IMR-90 (cell line): ENCODE results near the gene IFT81. TPM values are rescaled to one million over a fixed set of nuclear protein-coding genes. Genes with fewer than 3 reads are reported as not detected.

Source experiments
- ATAC-seq: fragments of 200-7000 bp; cut with Tn5 transposase; 2 replicates; pipeline ENCODE4 v1.9.1; 2020; ENCODE audit warnings: low read depth, mild to moderate bottlenecking, moderate library complexity
- BruUV-seq: library from RNA; stranded (reverse); fragments of 400-500 nt; replicated peaks from 2 replicates; lab custom pipeline; 2021; lab: Mats Ljungman, UMichigan
- CTCF ChIA-PET: fragments of 300-600 bp; formaldehyde crosslinking; extraction: SDS; loops from one replicate; lab custom pipeline; 2021; ENCODE audit warnings: antibody characterized with exemption; lab: Yijun Ruan, JAX
- POLR2A ChIA-PET: fragments of 300-600 bp; sonication (Branson Sonifier 250); formaldehyde crosslinking; loops from one replicate; lab custom pipeline; 2022; ENCODE audit warnings: antibody characterized with exemption; ENCODE audit not compliant: unreplicated experiment; lab: Charles Lee
- DNase-seq: peaks from one replicate; pipeline ENCODE4 v3.0.0; 2013
- H2AFZ ChIP-seq: replicated peaks from 2 replicates; pipeline ENCODE3; 2013; ENCODE audit warnings: low read length, mild to moderate bottlenecking; ENCODE audit not compliant: poor library complexity
- H2AK5ac ChIP-seq: 2 replicates; pipeline ENCODE4 v1.6.1; 2013; ENCODE audit warnings: low read depth, low read length, inconsistent platforms
- H2AK9ac ChIP-seq: replicated peaks from 2 replicates; pipeline ENCODE3; 2013; ENCODE audit warnings: mild to moderate bottlenecking, low read depth, low read length, moderate library complexity; ENCODE audit not compliant: poor library complexity
- H2BK120ac ChIP-seq: 2 replicates; pipeline ENCODE4 v1.6.1; 2013; ENCODE audit warnings: low read depth, low read length, inconsistent platforms
- H2BK15ac ChIP-seq: 3 replicates; pipeline ENCODE4 v1.6.1; 2013; ENCODE audit warnings: low read depth, low read length, inconsistent platforms
- H2BK20ac ChIP-seq: 2 replicates; pipeline ENCODE4 v1.6.1; 2013; ENCODE audit warnings: low read depth, mild to moderate bottlenecking, inconsistent platforms, low read length, moderate library complexity
- H2BK5ac ChIP-seq: 2 replicates; pipeline ENCODE4 v1.6.1; 2013; ENCODE audit warnings: mild to moderate bottlenecking, low read depth, low read length, inconsistent platforms; ENCODE audit not compliant: poor library complexity, severe bottlenecking
- H3K14ac ChIP-seq: replicated peaks from 2 replicates; pipeline ENCODE4 v1.6.1; 2013; ENCODE audit warnings: low read depth, low read length, inconsistent platforms
- H3K18ac ChIP-seq: 2 replicates; pipeline ENCODE4 v1.6.1; 2013; ENCODE audit warnings: low read depth, low read length, control low read depth
- H3K23ac ChIP-seq: 2 replicates; pipeline ENCODE4 v1.6.1; 2013; ENCODE audit warnings: low read depth, low read length, inconsistent platforms
- H3K27ac ChIP-seq: 2 replicates; pipeline ENCODE4 v1.5.1; 2013; ENCODE audit warnings: mild to moderate bottlenecking, control low read depth, low read length; ENCODE audit not compliant: insufficient read depth
- H3K27me3 ChIP-seq: 2 replicates; pipeline ENCODE4 v1.6.1; 2013; ENCODE audit warnings: low read length; ENCODE audit not compliant: control insufficient read depth, insufficient read depth
- H3K36me3 ChIP-seq: 2 replicates; pipeline ENCODE4 v1.6.1; 2013; ENCODE audit warnings: low read length, mixed read lengths; ENCODE audit not compliant: control insufficient read depth, insufficient read depth
- H3K4ac ChIP-seq: 2 replicates; pipeline ENCODE4 v1.6.1; 2013; ENCODE audit warnings: low read depth, low read length, inconsistent platforms
- H3K4me1 ChIP-seq: 2 replicates; pipeline ENCODE4 v1.6.1; 2013; ENCODE audit warnings: low read length, mixed read lengths; ENCODE audit not compliant: control insufficient read depth, insufficient read depth
- H3K4me2 ChIP-seq: 2 replicates; pipeline ENCODE4 v1.6.1; 2013; ENCODE audit warnings: low read depth, mild to moderate bottlenecking, control low read depth, low read length, moderate library complexity
- H3K4me3 ChIP-seq: 2 replicates; pipeline ENCODE4 v1.5.1; 2013; ENCODE audit warnings: low read depth, mild to moderate bottlenecking, control low read depth, low read length, moderate library complexity; ENCODE audit not compliant: insufficient read depth
- H3K56ac ChIP-seq: 2 replicates; pipeline ENCODE4 v1.6.1; 2013; ENCODE audit warnings: low read length, inconsistent platforms; ENCODE audit not compliant: insufficient read depth; ENCODE audit errors: extremely low read depth
- H3K79me1 ChIP-seq, 2 experiments: 2 replicates each; pipeline ENCODE4 v1.6.1; 2013; ENCODE audit warnings: low read length in 2 of 2, inconsistent platforms in 1 of 2, low read depth in 1 of 2
- H3K9ac ChIP-seq: 2 replicates; pipeline ENCODE4 v1.6.1; 2013; ENCODE audit warnings: low read depth, low read length, control low read depth
- H3K9me1 ChIP-seq: 2 replicates; pipeline ENCODE4 v1.6.1; 2013; ENCODE audit warnings: low read length, inconsistent platforms; ENCODE audit not compliant: insufficient read depth
- H3K9me3 ChIP-seq: 2 replicates; pipeline ENCODE4 v1.6.1; 2013; ENCODE audit warnings: low read length; ENCODE audit not compliant: control insufficient read depth, insufficient read depth
- H4K20me1 ChIP-seq: 2 replicates; pipeline ENCODE4 v1.6.1; 2013; ENCODE audit warnings: low read length, inconsistent platforms; ENCODE audit not compliant: insufficient read depth
- H4K5ac ChIP-seq: 2 replicates; pipeline ENCODE4 v1.6.1; 2013; ENCODE audit warnings: mild to moderate bottlenecking, low read depth, low read length, control low read depth
- H4K8ac ChIP-seq, 2 experiments: 2 replicates each; pipeline ENCODE4 v1.6.1; 2013; ENCODE audit warnings: low read depth in 2 of 2, low read length in 2 of 2, control low read depth in 1 of 2, inconsistent platforms in 1 of 2
- H4K91ac ChIP-seq: 2 replicates; pipeline ENCODE4 v1.6.1; 2013; ENCODE audit warnings: low read depth, low read length, inconsistent platforms; ENCODE audit not compliant: insufficient read depth
- BHLHE40 ChIP-seq: fragments of 150-350 bp; IDR thresholded peaks from 2 replicates; pipeline ENCODE4 v1.6.1; 2016; ENCODE audit warnings: mild to moderate bottlenecking, low read depth, low read length
- CEBPB ChIP-seq: IDR thresholded peaks from 2 replicates; pipeline ENCODE4 v1.6.1; 2012; ENCODE audit warnings: low read depth, low read length, improper control_type of control experiment
- CHD1 ChIP-seq: IDR thresholded peaks from 2 replicates; pipeline ENCODE4 v1.6.1; 2012; ENCODE audit warnings: low read depth, low read length, improper control_type of control experiment
- FOS ChIP-seq: fragments of 150-350 bp; IDR thresholded peaks from 2 replicates; pipeline ENCODE4 v1.6.1; 2016; ENCODE audit warnings: low read depth, low read length
- MAFK ChIP-seq: IDR thresholded peaks from 2 replicates; pipeline ENCODE4 v1.6.1; 2012; ENCODE audit warnings: low read depth, low read length, improper control_type of control experiment
- MAZ ChIP-seq: IDR thresholded peaks from 2 replicates; pipeline ENCODE4 v1.6.1; 2012; ENCODE audit warnings: low read depth, mild to moderate bottlenecking, low read length, improper control_type of control experiment, moderate library complexity, borderline replicate concordance
- MXI1 ChIP-seq: IDR thresholded peaks from 2 replicates; pipeline ENCODE4 v1.6.1; 2012; ENCODE audit warnings: low read depth, mild to moderate bottlenecking, low read length, moderate library complexity, borderline replicate concordance
- NFE2L2 ChIP-seq: fragments of 150-350 bp; IDR thresholded peaks from 2 replicates; pipeline ENCODE4 v1.6.1; 2016; ENCODE audit warnings: low read depth, mild to moderate bottlenecking, low read length
- POLR2A ChIP-seq: IDR thresholded peaks from 2 replicates; pipeline ENCODE4 v1.6.1; 2012; ENCODE audit warnings: mild to moderate bottlenecking, low read depth, low read length
- RAD21 ChIP-seq: IDR thresholded peaks from 2 replicates; pipeline ENCODE4 v1.6.1; 2012; ENCODE audit warnings: low read length, improper control_type of control experiment
- RCOR1 ChIP-seq: IDR thresholded peaks from 2 replicates; pipeline ENCODE4 v1.6.1; 2012; ENCODE audit warnings: mild to moderate bottlenecking, low read length, improper control_type of control experiment; ENCODE audit not compliant: insufficient replicate concordance
- RFX5 ChIP-seq: IDR thresholded peaks from 2 replicates; pipeline ENCODE4 v1.8.0; 2012; ENCODE audit warnings: low read depth, mild to moderate bottlenecking, low read length, moderate library complexity
- SMC3 ChIP-seq: fragments of 150-350 bp; IDR thresholded peaks from 2 replicates; pipeline ENCODE4 v1.6.1; 2016; ENCODE audit warnings: low read depth, mild to moderate bottlenecking, antibody characterized with exemption, low read length, moderate library complexity
- WGBS, 2 experiments: methylation state at CpG; one replicate each; pipeline versions ENCODE4 v1.1.5 to v1.1.7; 2013; ENCODE audit warnings: missing lambda C conversion rate in 2 of 2; ENCODE audit not compliant: insufficient read length in 1 of 2; ENCODE audit errors: extremely low coverage in 2 of 2; 5-methylcytosine and 5-hydroxymethylcytosine counted together
- dilution Hi-C: fragments of 300-500 bp; cut with HindIII; formaldehyde crosslinking; loops from one replicate; pipeline ENCODE4 v1.14.3; 2018; ENCODE audit warnings: low sequenced_read_pairs; ENCODE audit not compliant: unreplicated experiment
- in situ Hi-C: fragments of 300-500 bp; cut with MboI; formaldehyde crosslinking; loops from 3 replicates; pipeline ENCODE4 v1.14.3; 2019; ENCODE audit warnings: low sequenced_read_pairs, inconsistent platforms, mixed read lengths
- intact Hi-C: fragments of 100-400 bp; cut with micrococcal nuclease; formaldehyde crosslinking; loops from 2 replicates; pipeline ENCODE4 v1.10.0; 2022
- polyA plus RNA-seq, 3 experiments: library from polyadenylated mRNA; depleted of rRNA; stranded (reverse); fragments of >200 nt; gene quantifications; 2 replicates each; pipeline ENCODE4 v1.2.3, GENCODE V29; 2012; ENCODE audit warnings: low replicate concordance in 1 of 3
- total RNA-seq: library from RNA; depleted of rRNA; stranded (reverse); fragments of >200 nt; gene quantifications from 2 replicates; pipeline ENCODE4 v1.2.3, GENCODE V29; 2012
- TF ChIP-seq, protein P1 (sequence below): conservative IDR thresholded peaks from 2 replicates; pipeline ENCODE4 v1.5.1; 2012; ENCODE audit warnings: mild to moderate bottlenecking, low read depth, low read length, improper control_type of control experiment
- TF ChIP-seq, protein P2 (sequence below): fragments of 150-350 bp; IDR thresholded peaks from 2 replicates; pipeline ENCODE4 v1.6.1; 2016; ENCODE audit warnings: low read depth, mild to moderate bottlenecking, low read length, moderate library complexity, borderline replicate concordance
- TF ChIP-seq, protein P3 (sequence below): fragments of 150-350 bp; IDR thresholded peaks from 2 replicates; pipeline ENCODE4 v1.6.1; 2017; ENCODE audit warnings: mild to moderate bottlenecking, antibody characterized with exemption, low read length, low read depth

IFT81 gene
- total and polyA plus RNA-seq, 2 of the 4 experiments (the other 2 are of a cell fraction) = 6.1 to 8.1 TPM

DNA sequence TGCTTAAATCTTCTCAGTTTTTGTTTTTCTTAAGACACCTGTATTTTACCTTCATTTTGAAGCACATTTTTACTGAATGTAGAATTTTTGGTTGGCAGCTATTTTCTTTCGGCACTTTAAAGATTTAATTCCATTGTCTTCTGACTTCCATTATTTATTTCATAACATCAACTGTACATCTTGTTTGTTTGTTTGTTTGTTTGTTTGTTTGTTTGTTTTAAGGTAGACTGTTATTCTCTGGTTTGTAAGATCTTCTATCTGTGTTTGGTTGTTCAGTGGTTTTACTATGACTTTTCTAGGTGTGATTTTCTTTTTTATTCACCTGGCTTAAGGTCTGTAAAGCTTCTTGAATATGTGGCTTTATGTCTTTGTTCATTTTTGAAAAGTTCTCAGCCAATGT lies 61.9 kb downstream of the IFT81 start:
- no peak for DNase-seq
- no CpG with 5 or more reads among the region's 1 CpG for WGBS, 2 experiments
- Histone ChIP-seq H3K4me1 (no peaks in the 10 kb centered on the region), H2BK120ac (no peak overlapping the region), H3K23ac (no peak overlapping the region), H3K27me3 (no peaks in the 10 kb centered on the region), H4K91ac (no peak overlapping the region), H4K20me1 (no peaks in the 10 kb centered on the region), H3K56ac (no peak overlapping the region), H2AK9ac (no peak overlapping the region), H3K36me3 (peaks cover 19% of the 10 kb centered on the region), H4K5ac (no peak overlapping the region), H3K18ac (no peak overlapping the region), H2AK5ac (no peak overlapping the region), H4K8ac (no peak overlapping the region), H3K27ac (no peak overlapping the region), H3K4me3 (no peak overlapping the region), H3K79me1 (peaks cover 0 to 8% of the 10 kb centered on the region in 2 experiments; a peak in 1 of 4 replicates), H3K9ac (no peak overlapping the region), H2BK20ac (no peak overlapping the region), H3K9me1 (no peaks in the 10 kb centered on the region), H3K4ac (no peak overlapping the region), H2BK5ac (no peak overlapping the region), H3K9me3 (peaks cover 7% of the 10 kb centered on the region), H3K4me2 (no peak overlapping the region), H3K14ac (no peak overlapping the region), H2AFZ (no peak overlapping the region), H2BK15ac (no peak overlapping the region)
- no TSS peak for BruUV-seq
- dilution Hi-C loops (no loop called here), intact Hi-C loops (no loop called here), in situ Hi-C loops (no loop called here)
- no peak for TF ChIP-seq SMC3
- TF ChIP-seq BHLHE40 = no peak
- TF ChIP-seq POLR2A = no peak
- TF ChIP-seq FOS = no peak
- TF ChIP-seq NFE2L2 = no peak
- TF ChIP-seq, protein P1, sequence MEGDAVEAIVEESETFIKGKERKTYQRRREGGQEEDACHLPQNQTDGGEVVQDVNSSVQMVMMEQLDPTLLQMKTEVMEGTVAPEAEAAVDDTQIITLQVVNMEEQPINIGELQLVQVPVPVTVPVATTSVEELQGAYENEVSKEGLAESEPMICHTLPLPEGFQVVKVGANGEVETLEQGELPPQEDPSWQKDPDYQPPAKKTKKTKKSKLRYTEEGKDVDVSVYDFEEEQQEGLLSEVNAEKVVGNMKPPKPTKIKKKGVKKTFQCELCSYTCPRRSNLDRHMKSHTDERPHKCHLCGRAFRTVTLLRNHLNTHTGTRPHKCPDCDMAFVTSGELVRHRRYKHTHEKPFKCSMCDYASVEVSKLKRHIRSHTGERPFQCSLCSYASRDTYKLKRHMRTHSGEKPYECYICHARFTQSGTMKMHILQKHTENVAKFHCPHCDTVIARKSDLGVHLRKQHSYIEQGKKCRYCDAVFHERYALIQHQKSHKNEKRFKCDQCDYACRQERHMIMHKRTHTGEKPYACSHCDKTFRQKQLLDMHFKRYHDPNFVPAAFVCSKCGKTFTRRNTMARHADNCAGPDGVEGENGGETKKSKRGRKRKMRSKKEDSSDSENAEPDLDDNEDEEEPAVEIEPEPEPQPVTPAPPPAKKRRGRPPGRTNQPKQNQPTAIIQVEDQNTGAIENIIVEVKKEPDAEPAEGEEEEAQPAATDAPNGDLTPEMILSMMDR = no peak
- TF ChIP-seq CEBPB = no peak
- no peak for TF ChIP-seq MXI1
- TF ChIP-seq, protein P2, sequence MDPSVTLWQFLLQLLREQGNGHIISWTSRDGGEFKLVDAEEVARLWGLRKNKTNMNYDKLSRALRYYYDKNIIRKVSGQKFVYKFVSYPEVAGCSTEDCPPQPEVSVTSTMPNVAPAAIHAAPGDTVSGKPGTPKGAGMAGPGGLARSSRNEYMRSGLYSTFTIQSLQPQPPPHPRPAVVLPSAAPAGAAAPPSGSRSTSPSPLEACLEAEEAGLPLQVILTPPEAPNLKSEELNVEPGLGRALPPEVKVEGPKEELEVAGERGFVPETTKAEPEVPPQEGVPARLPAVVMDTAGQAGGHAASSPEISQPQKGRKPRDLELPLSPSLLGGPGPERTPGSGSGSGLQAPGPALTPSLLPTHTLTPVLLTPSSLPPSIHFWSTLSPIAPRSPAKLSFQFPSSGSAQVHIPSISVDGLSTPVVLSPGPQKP = no peak
- TF ChIP-seq RCOR1 = no peak
- no peak for TF ChIP-seq RFX5
- no peak for TF ChIP-seq RAD21
- TF ChIP-seq, protein P3, sequence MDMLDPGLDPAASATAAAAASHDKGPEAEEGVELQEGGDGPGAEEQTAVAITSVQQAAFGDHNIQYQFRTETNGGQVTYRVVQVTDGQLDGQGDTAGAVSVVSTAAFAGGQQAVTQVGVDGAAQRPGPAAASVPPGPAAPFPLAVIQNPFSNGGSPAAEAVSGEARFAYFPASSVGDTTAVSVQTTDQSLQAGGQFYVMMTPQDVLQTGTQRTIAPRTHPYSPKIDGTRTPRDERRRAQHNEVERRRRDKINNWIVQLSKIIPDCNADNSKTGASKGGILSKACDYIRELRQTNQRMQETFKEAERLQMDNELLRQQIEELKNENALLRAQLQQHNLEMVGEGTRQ = no peak
- TF ChIP-seq MAZ = no peak
- TF ChIP-seq CHD1 = no peak
- no peak for TF ChIP-seq MAFK
- POLR2A ChIA-PET = no interaction called here
- no peak for ATAC-seq
- CTCF ChIA-PET = no interaction called here
